WTC11 (cell line): ENCODE results near the gene GSG1L.

Experiments used
- AFF4 ChIP-seq: sonication (generic); formaldehyde crosslinking; IDR thresholded peaks from 2 replicates; pipeline ENCODE4 v1.8.1; 2023; ENCODE audit warnings: mild to moderate bottlenecking, missing genetic modification reagents, borderline replicate concordance
- CREB1 ChIP-seq: sonication (generic); formaldehyde crosslinking; IDR thresholded peaks from 2 replicates; pipeline ENCODE4 v1.8.0; 2023; ENCODE audit warnings: mild to moderate bottlenecking, missing genetic modification reagents
- CTCF ChIP-seq: fragments of 200-600 bp; IDR thresholded peaks from 2 replicates; pipeline ENCODE4 v1.8.0; 2022; ENCODE audit warnings: antibody characterized with exemption
- ESRRA ChIP-seq: sonication (generic); formaldehyde crosslinking; IDR thresholded peaks from 2 replicates; pipeline ENCODE4 v1.8.1; 2022; ENCODE audit warnings: mild to moderate bottlenecking, missing genetic modification reagents, borderline replicate concordance
- KAT7 ChIP-seq: sonication (generic); formaldehyde crosslinking; IDR thresholded peaks from 2 replicates; pipeline ENCODE4 v1.8.1; 2023; ENCODE audit warnings: missing genetic modification reagents, mild to moderate bottlenecking, borderline replicate concordance
- NR3C1 ChIP-seq: sonication (generic); formaldehyde crosslinking; conservative IDR thresholded peaks from 2 replicates; pipeline ENCODE4 v1.8.1; 2023; ENCODE audit warnings: low read depth, mild to moderate bottlenecking, missing genetic modification reagents
- RELA ChIP-seq: sonication (generic); formaldehyde crosslinking; IDR thresholded peaks from 2 replicates; pipeline ENCODE4 v1.8.1; 2022; ENCODE audit warnings: missing genetic modification reagents, mild to moderate bottlenecking, borderline replicate concordance

GRCh38 chr16:27801289-27801945, 262.1 kb downstream of the GSG1L start:
- TF ChIP-seq KAT7 (CRISPR knock-in tag) (no peak), CTCF (no peak), ESRRA (CRISPR knock-in tag) (no peak), CREB1 (CRISPR knock-in tag) (no peak), NR3C1 (CRISPR knock-in tag) (no peak), RELA (CRISPR knock-in tag) (no peak), AFF4 (no peak)
